Nephron progenitor cell (in vitro differentiated cells): ENCODE results near the gene FAM120B.

ENCODE experiments used
- DNase-seq: peaks from one replicate; pipeline ENCODE4 v3.0.0; 2021
- H3K27ac Mint-ChIP-seq: 2 replicates; pipeline ENCODE4 v1.8.0; 2021; ENCODE audit warnings: mild to moderate bottlenecking, moderate library complexity, mixed read lengths
- H3K27me3 Mint-ChIP-seq: 2 replicates; pipeline ENCODE4 v1.8.0; 2021; ENCODE audit warnings: mild to moderate bottlenecking, low read depth, mixed read lengths; ENCODE audit not compliant: poor library complexity
- H3K36me3 Mint-ChIP-seq: 2 replicates; pipeline ENCODE4 v1.8.0; 2021; ENCODE audit warnings: low read depth, mixed read lengths
- H3K4me1 Mint-ChIP-seq: 2 replicates; pipeline ENCODE4 v1.8.0; 2021; ENCODE audit warnings: mixed read lengths
- H3K4me3 Mint-ChIP-seq: 2 replicates; pipeline ENCODE4 v1.8.0; 2021; ENCODE audit warnings: mild to moderate bottlenecking, moderate library complexity, mixed read lengths
- H3K9me3 Mint-ChIP-seq: 2 replicates; pipeline ENCODE4 v1.8.0; 2021; ENCODE audit warnings: mild to moderate bottlenecking, moderate library complexity, mixed read lengths
- CTCF ChIP-seq: fragments of 200-600 bp; sonication (generic); IDR thresholded peaks from 2 replicates; pipeline ENCODE4 v1.5.0; 2021; ENCODE audit warnings: antibody characterized with exemption

The FAM120B gene

GRCh38 chr6:170279977-170280688 lies 26.4 kb upstream of the FAM120B start:
- Mint-ChIP-seq H3K4me3 (peak overlapping the region; percentile 62), H3K27ac (peak overlapping the region; percentile 1), H3K36me3 (peaks cover 46% of the 10 kb centered on the region), H3K4me1 (peaks cover 67% of the 10 kb centered on the region), H3K27me3 (peaks cover 3% of the 10 kb centered on the region), H3K9me3 (no peaks in the 10 kb centered on the region)
- peak; percentile 62 for DNase-seq
- no peak for TF ChIP-seq CTCF

GRCh38 chr6:170280689-170281045 lies 25.9 kb upstream of the FAM120B start:
- DNase-seq: no peak
- peaks cover 67% of the 10 kb centered on the region for H3K4me1 Mint-ChIP-seq
- no peak for TF ChIP-seq CTCF

GRCh38 chr6:170281331-170282292 lies 24.9 kb upstream of the FAM120B start:
- Mint-ChIP-seq H3K27me3 (peaks cover 3% of the 10 kb centered on the region), H3K4me1 (peaks cover 67% of the 10 kb centered on the region), H3K9me3 (no peaks in the 10 kb centered on the region), H3K27ac (no peak overlapping the region), H3K4me3 (peak overlapping the region; percentile 3), H3K36me3 (peaks cover 55% of the 10 kb centered on the region)
- no peak for DNase-seq
- no peak for TF ChIP-seq CTCF

More at GRCh38 chr6:170280689-170281045, 25.9 kb upstream of the FAM120B start:
- Mint-ChIP-seq H3K36me3 (peaks cover 49% of the 10 kb centered on the region), H3K9me3 (no peaks in the 10 kb centered on the region), H3K27me3 (no peaks in the 10 kb centered on the region), H3K4me3 (peak overlapping the region; percentile 62), H3K27ac (no peak overlapping the region)

GRCh38 chr6:170282512-170283158 lies 23.9 kb upstream of the FAM120B start:
- DNase-seq: no peak
- Mint-ChIP-seq H3K4me3 (no peak overlapping the region), H3K36me3 (peaks cover 55% of the 10 kb centered on the region), H3K27ac (no peak overlapping the region), H3K4me1 (peaks cover 70% of the 10 kb centered on the region), H3K9me3 (no peaks in the 10 kb centered on the region), H3K27me3 (peaks cover 9% of the 10 kb centered on the region)
- TF ChIP-seq CTCF: no peak

- Mint-ChIP-seq H3K4me3 (no peak overlapping the region), H3K27me3 (peaks cover 14% of the 10 kb centered on the region), H3K9me3 (no peaks in the 10 kb centered on the region), H3K4me1 (peaks cover 72% of the 10 kb centered on the region), H3K27ac (no peak overlapping the region), H3K36me3 (peaks cover 60% of the 10 kb centered on the region)
- DNase-seq: no peak
- no peak for TF ChIP-seq CTCF
Observed at GRCh38 chr6:170283212-170284081, 23.1 kb upstream of the FAM120B start.
